T-helper 2 cell (primary cell): Measurements from ENCODE around the gene HOMER2.
"Not testable (repeated sequence)": the region's sequence is repeated elsewhere in the genome, so short reads cannot be mapped to it uniquely, and the experiment has no call there.

ENCODE experiments used
- DNase-seq, 5 experiments: peaks; one replicate each; pipeline versions ENCODE4 v3.0.0 to v3.0.0-alpha.2; 2012 to 2022

Gene HOMER2

DNA sequence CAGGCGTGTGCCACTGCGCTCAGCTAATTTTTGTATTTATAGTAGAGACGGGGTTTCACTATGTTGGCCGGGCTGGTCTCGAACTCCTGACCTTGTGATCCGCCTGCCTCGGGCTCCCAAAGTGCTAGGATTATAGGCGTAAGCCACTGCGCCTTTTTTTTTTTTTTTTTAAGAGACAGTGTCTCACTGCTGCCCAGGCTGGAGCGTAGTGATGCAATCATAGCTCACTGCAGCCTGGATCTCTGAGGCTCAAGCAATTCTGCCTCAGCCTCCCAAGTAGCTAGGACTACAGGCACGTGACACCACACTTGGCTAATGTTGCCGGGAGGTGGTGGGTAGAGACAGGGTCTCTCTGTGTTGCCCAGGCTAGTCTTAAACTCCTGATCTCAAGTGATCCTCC lies 59.0 kb downstream of the HOMER2 start:
- DNase-seq, result not testable (repeated sequence)

DNA sequence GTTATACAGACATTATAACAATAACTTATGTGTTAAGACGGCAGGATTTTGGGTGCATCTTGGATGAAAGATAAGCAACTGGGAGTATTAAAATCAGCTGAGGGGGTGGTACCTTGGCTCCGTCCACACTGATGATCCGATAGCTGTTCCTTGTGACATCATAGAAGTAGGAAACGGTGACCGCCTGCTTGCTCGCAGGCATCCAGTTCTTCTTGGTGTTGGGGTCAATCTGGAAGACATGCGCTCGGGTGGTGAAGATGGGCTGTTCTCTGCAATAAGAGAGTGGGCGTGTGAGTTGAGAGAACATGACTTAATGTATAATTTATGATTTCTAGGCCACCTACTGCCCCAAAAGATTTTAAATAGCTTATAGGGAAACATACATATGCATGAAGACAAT lies 59.9 kb downstream of the HOMER2 start:
- no peak for DNase-seq

- DNase-seq, result no peak
Measured at GRCh38 chr15:82890995-82891390, 61.5 kb downstream of the HOMER2 start.

DNA sequence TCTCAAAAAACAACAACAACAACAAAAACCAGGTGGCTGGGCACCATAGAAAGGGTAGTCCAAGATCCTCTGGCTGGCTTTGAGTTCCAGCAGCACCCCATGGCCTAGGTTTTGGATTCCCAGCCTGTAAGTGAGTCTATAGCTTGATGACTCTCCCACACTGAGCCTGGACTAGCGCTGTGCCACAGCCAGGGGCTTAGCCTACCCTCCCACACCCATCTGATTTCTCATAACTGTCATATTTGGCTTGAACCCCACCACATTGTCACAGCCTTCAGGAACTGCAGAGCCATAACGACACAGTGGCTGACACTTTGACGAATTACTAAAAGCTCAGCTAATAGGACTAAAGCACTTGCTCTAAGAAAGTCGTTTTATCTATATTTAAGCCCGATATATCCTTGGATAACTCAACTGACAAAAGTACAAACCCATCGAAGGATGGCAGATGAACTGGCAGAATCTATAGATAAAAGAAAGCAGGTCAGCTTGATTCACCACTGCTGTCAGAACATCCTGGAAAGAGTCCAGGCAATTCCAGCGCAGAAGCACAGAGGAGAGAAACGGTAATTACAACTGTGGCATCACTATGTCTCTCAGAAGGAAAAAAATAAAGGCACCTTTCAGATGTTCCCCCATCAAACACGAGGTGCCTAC lies 62.1 kb downstream of the HOMER2 start:
- no peak for DNase-seq

DNA sequence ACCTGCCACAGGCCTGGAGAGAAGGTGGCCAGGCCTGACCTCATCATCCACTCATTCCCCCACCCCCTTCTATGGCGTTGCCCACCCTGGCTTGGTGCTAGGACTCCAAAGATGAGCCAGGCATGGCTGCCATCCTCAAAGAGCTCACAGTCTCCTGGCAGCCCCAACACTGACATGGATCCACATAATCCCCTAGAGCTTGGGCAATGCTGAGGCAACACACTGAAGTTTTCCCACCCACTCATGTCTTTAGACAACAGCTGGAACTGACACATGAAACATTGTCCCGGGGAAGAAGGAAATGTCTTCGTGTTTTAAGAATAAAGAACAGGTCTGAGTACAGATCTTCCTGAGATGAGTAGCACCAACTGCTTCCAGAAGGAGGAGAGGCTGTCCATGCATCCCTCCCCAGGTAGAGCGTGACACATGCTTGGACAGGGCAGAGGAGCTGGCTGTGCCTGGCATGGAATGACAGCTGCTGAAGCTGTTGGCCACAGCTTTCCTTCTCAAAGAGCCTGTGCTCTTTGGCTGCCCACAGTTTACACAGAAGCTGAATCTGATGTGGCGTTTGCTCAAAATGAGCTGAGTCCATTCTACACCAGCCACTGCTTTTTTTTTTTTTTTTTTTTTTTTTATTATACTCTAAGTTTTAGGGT lies 70.1 kb downstream of the HOMER2 start:
- DNase-seq, result no peak

DNA sequence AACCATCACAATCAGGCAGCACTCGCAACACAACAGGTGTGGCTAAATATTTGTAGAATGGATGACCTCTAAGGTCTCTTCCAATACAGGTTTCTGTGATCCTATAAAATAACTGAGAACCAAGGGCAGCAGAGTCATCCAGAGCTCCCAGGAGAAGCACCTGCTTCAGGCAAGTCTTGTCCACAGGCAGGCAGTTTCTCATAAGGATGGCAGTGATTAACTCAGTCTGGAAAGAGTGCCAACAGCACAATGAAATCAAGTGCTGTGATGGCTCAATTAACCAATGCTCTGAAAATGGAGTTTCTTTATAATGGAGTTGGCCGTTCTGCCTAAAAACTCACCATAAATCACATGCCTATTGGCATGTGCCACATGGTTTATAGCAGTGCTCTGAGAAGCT lies 70.8 kb downstream of the HOMER2 start:
- DNase-seq, result no peak

DNA sequence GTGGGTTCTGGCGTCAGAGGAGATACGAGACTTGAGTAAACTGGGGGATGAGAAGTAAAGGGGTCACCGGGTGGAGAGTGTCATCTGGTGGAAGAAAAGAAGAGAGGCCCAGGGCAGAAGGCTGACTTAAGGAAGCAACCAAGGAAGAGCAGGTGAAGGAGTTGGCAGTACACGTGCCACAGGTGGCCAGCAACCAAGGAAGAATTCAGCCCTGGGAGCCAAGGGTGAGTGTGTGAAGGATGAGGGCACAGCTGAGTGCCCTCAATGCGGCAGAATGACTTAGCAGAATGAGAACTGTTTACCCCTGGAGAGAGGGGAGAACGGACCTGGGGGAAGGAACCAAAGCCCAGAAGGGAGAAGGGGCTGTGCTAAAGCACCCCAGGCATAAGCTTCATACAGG lies 71.8 kb downstream of the HOMER2 start:
- DNase-seq, result no peak

- DNase-seq, result no peak
Measured at GRCh38 chr15:82878325-82878724, 74.2 kb downstream of the HOMER2 start.

DNA sequence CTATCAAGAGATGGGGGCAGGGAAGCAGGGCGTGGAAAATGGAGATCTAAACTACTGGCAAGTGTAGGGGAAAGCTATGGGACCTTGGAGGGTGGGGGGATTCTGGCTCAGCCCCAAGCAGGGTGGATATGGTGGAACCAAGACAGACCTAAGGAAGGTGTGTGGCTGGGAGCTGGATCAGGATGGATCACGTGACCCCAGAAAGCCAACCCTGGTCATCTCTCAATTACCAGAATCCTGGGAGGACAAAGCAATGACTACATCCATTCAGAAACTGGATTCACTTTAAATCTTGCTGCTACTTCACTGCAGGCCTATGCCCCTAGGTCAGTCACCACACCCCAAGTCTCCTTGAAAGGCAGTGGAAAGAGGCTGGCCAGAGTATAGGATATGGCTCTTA lies 74.7 kb downstream of the HOMER2 start:
- no peak for DNase-seq

DNA sequence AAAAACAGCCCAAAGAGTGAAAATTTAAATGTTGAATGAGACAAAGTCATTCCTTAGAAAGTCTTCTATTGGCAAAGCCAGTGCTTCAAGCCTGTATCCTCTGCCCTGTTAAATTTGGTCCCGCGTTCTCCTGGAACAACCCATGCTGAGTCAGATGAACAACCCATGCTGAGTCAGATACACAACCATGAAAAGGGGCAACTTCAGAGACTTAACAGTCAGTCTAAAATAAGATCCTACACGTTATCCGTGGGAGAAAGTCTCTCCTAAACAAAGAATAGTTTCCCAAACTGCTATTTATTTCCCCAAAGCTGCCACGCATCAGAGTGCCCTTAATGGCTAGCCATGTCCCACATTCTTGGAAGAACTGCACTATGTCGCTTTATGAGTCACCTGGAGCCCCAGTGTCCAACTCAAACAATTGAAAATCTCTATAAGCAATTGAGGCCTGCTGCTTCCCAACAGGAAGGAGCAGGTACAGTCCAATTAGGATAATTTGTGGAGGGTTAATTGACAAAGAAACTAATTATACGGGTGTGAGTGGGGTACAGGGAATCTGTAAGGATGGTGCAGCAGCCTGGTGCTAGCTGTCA lies 77.0 kb downstream of the HOMER2 start:
- no peak for DNase-seq

- DNase-seq, result no peak
Measured at GRCh38 chr15:82874961-82875360, 77.6 kb downstream of the HOMER2 start.

DNA sequence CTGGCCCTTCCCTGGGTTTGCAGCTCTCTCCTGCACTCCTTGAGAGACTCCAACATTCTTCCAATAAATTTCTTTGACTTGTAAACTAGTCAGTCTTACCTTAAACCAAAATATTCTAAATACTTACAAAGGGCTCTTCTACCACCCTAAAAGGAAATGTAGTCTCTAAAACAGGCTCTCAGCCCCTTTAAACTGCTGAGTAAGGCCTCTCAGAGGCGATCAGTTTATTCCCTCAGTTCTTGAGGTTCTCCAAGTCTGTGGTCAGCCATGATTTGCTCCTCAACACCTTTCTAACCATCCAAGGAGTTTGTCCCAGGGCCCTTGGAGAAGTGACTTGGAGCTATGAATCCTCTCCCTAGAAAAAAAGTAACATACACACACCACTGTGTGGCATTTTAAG lies 78.3 kb downstream of the HOMER2 start:
- no peak for DNase-seq

DNA sequence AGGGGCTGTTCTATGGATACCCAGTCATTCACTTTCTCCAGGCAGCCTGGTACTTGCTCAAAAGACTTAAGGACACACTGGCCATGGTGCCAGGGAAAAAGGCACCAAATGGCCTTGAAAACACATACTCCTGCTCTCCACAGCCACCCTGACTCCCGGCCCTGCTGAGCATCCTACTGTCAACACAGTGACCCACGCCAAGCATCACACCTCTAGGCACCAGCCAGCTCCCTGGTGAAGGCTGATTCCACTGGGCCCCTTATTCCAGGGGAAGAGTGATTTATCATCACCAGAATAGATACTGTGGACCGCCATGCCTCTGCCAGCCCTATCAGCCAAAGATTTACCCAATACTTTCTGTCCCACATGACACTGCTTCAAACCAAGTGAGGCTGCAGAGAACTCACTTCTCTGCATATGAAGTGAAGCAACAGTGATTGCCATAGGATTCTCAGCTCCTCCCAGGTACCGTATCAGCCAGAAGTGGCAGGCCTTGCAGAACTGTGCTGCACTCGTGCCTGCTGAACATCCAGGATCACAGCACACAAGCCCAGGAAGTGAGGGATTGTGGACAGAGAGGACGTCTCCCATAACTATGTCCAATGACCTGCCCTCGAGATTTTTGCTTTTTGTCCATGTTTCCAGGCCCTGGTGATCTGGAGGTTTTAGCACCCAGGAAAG lies 79.4 kb downstream of the HOMER2 start:
- no peak for DNase-seq

DNA sequence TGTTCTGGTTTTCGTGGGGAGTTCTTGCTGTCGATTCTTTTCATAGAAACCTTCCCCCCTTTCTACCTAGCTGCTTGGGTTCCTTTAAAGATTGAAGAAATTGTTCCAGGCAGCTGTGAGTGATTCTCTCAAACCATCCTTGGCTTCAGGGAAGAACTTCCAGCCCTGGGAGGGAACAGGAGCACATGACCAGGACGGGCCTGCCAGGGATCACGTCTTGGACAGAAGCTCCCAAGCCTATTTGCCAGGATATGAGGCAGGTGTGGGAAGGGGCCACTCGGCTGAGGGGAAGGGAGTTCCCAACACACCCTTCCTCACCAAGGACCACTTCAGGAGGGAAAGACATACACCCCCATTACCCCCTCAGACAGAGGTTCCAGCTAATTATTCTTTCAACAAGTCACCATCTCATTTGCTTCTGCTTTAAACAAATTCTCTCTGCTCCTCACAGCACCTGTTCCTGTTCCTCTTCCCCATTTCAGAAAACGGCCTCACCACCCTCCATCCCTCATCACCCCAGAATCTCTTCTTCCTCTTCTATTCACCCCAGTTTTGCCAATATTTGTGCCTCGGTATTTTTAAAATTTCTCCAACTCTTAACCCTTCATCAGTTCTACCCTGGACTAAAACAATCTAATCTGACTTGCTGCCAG lies 80.6 kb downstream of the HOMER2 start:
- no peak for DNase-seq

DNA sequence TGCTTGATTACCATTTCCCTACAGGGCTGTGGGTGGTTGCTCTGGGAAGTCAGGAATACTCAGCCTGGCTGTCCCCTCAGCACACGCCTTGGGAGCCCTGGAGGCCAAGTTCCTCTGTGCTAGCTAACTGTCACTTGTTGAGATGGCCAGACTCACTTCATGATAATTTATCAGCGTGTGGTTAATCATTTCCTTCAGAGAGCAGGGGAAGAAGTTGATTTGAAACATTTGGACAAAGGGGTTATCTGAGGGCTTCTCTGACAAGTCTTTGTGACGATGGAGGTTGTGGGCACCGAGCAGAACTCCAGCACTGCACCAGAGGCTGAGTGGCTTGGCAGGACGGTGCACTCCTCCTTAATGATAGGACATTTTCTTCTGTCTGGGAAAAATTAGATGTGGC lies 81.2 kb downstream of the HOMER2 start:
- DNase-seq, result no peak

DNA sequence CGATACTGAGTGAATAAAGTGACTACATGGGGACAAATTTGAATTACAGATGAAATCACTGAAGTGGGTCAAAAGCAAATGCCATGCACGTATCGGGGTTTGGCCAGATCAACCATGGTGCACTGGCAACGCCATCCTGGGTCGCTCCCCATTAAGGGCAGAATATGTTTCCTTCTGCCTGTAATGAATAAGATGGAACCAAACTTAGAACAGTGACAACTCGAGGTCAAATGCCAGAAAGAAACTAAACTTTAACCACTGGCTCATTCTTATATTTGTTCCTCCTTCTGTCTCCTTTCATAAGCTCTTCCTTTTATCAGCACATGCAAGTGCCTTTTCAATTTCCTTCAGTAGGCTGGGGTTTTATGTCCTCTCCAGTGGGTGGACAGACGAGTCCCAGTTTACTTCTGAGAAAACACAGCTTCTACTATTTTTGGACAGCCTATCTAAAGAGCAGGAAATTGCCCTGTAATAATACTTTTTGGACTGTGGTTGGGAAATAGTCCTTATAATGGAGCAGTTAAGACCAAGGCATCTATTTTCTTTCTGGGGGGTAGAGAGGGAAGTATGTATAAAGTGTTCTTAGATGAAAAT lies 81.7 kb downstream of the HOMER2 start:
- DNase-seq, result no peak

DNA sequence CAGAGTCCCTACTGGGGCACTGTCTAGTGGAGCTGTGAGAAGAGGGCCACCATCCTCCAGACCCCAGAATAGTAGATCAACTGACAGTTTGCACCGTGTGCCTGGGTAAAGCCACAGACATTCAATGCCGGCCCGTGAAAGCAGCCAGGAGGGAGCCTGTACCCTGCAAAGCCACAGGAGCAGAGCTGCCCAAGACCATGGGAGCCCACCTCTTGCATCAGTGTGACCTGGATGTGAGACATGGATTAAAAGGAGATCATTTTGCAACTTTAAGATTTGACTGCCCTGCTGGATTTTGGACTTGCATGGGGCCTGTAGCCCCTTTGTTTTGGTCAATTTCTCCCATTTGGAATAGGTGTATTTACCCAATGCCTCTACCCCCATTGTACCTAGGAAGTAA lies 86.5 kb downstream of the HOMER2 start:
- not testable (repeated sequence) for DNase-seq

- DNase-seq, result not testable (repeated sequence)
Measured at GRCh38 chr15:82865581-82865980, 86.9 kb downstream of the HOMER2 start.

DNA sequence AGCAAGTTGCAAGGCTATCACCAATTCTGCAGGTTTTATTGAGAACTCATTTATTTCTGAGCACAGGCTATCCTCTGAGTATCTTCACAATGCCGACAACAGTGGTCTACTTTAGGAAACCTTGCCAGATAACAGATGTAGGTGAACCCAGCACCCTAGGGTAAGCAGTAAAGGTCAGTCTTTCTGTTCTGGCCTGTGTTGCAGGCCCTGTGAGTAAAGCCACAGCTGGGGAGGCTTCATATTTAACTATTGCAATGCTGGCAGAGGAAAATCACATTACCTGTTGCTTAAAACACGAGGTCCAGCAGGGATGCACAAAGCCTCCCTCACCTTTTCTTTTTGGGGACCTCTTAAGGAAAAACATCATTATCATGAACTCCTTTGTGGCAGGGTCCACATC lies 87.6 kb downstream of the HOMER2 start:
- no peak for DNase-seq

DNA sequence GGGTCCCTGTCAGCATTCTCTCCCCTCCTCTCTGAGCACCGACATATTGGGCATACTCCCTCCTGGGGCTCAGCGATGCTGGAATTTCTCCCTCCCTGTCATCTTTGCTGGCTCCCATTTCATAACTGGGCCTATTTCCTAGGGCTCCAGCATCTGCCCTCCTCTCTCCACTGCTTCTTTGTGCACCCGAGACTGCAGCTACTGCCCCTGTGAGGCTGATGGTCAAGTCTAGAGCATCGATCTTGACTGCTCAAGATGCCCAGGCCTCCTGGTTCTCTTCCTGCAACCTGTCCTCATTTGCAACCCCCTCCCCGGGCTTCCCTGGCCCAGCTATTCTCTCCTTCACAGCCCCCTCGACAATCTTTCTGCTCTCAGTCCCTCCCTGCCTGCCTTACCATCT lies 89.6 kb downstream of the HOMER2 start:
- no peak for DNase-seq

DNA sequence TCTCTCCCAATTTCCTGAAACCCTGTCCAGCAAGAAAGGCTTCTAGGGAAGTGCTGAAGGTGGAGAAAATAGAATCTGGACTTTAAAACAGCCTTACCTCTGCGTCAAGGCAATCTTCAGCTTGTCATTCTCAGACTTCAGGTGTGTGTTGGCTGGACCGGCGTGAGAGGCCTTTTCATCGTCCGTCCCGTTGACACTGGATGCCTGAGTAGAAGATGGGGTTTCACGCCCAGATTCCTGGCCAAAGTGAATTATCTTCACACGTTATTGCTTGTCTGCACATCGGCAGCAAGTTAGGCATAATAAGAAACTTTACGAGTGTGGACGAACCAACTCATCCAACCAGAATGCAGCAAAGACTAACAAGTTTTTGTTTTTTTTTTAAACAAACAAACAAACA lies 93.6 kb downstream of the HOMER2 start:
- DNase-seq, result no peak

DNA sequence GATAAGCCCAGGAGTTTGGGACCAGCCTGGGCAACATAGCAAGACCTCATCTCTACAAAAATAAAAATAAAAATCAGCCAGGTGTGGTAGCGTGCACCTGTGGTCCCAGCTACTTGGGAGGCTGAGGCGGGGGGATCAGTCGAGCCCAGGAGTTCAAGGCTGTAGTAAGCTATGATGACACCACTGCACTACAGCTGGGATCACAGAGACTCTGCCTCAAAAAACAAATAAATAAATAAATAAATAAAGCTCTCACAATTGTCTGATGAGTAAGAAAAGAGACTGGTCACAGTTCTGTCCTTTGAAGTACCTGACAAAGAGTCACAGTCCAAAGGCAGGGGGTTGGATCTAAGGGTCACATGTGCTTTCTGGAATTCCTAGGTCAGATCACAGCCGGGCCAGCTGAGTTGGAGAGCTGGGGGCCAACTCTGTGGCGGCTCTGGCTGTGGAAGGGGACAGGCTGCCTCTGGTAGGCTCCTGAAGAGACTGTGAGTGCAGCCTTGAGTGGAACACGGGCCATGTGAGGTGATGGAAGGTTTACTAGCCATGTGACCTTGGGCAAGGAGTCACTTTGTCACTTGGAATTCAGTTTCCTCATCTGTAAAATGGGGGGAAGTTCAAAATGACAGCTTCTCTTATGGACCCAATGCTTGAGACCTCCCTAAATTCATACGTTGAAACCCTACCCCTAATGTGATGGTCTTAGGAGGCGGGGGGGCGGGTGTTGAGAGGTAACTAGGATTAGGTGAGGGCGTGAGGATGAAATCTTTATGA lies 95.9 kb downstream of the HOMER2 start:
- no peak for DNase-seq
